Measurements from ENCODE around the gene AXL.
"Not testable (repeated sequence)": the region's sequence is repeated elsewhere in the genome, so short reads cannot be mapped to it uniquely, and the experiment has no call there.

AXL gene

DNA sequence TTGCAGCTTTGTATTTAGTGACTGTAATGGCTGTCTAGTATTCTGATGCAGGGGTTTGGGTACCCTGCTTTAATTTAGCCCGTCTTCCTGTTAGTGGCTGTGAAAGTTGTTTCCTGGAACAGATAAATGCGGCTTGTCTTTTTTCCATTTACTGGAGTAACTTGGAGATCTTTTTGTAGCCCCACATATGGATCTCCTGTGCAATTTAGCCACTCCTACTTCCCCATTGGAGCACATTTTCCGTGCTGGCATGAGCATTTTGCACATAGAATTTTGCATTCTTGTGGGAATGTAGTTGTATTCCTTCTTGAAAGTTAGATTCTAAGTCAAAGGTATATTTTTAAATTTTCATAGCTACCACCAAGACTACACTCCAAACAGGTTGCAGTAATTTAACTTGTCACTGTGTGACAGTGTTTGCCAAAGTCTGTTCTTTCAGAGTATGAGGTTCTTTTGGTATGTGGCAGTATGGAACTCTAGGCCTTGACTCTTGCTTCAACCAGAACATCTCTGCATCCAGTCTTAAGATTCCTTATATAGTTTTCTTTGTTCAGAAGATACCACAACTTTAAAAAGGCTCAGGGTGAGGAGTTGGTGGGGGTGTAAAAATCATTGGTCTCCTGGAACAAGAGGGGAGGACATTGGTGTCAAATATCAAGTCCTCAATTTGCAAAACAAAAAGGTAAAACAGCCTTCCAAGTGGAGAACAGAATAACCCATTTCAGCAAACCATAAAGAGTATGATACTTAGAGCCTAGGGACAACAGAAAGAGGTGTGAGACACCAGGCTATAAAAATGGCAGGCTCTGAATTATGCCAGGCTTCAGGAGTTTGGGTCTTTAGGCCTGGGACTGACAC lies 69.9 kb downstream of the AXL start:
- DNase-seq = no peak

DNA sequence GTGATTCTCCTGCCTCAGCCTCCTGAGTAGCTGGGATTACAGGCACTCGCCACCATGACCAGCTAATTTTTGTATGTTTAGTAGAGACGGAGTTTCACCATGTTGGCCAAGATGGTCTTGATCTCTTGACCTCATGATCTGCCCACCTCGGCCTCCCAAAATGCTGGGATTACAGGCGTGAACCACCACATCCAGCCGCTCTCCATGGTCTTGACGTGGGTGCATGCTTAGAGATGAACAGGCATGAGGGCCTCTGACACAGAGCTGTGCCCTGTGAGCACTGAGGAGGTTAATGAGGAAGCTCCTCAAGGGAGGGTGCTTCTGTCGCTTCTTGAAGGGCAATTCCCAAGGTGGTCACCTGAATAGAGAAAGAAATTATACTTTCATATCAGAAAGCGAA lies 70.8 kb downstream of the AXL start:
- DNase-seq = not testable (repeated sequence)

DNA sequence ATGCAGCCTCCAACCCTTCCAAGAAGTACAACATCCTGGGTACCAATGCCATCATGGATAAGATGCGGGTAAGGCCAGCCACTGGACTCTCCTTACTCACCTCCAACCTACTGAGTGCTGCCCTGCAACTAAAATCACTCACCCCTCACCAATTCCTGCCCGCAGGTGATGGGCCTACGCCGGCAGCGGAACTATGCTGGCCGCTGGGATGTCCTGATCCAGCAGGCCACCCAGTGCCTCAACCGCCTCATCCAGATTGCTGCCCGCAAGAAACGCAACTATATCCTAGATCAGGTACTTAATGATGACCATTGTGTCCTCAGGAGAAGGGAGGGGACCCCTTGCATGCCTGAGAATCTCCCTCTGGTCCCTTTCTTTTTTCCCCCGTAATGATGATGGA lies 75.4 kb downstream of the AXL start:
- DNase-seq = no peak

DNA sequence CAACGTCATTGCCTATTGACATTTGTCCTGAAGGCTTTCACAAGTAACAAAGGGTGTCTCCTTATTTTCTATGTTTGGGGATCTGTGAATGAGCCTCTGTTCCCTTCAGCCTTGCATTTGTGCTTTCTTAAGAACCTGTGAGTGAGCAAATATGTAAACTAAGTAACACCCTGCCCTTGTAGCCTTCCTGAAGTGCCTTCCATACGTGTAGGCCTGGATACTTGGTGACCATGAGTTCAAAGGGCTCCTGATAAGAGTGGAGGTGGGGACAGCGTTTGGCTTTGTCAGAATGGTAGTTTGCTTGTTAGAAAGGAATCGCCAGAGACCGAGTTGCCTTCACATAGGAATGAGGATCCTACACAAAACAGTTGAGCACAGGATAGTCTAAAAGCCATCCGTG lies 76.5 kb downstream of the AXL start:
- no peak for DNase-seq

DNA sequence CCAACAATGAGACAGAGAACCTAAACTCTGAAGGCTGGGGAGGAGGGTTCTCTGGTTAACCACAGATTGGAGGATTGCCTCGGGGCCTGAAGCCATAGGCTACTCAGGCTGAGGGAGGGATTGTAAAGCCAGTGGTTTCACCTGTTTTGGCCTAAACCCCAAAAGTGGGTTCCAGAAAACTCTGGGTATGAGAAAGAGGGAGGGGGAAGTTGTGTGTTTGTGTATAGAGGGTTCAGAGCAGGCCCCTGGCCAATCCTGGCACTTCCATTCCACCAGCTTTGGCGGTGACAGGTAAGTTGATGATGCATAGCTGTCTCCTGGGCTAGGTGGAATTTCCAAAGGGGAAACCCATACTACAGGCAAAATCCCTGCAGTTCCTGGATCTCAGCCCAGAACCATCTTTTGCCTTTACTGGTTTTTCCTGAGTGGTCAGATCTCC lies 77.4 kb downstream of the AXL start:
- no peak for DNase-seq

DNA sequence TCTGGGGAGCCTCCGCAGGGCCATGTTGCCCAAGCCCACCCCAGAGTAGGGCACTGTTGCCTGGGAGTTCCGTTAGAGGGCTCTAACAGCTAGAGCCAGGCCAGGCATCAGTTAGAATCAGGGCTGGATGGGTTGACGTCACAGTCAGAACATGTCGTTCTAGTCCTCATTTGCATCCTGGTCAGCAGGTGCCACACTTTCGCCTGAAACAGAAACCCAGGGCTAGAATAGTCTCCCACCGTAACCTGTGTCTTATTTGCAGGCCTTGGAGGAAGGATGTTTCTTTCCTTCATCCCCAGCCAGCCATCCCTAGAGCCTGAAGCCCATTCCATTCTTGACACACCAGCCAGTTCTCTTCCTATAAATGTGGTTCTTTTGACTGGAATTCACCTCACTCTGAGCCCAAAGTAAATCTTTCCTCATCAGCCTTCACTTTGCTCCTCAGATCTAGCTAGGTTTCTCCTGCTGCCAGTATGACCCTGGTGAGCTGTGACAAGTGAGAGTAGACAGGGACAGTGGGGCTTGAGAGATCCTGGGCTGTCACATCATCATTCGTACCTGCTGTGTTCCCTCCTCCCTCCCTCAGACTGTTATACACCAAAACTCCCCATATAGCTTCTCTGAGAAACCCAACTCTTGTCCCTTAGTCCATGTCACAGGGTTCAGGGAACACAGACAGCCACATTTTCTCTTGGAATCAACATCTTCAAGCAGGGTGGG lies 78.8 kb downstream of the AXL start:
- no peak for DNase-seq

DNA sequence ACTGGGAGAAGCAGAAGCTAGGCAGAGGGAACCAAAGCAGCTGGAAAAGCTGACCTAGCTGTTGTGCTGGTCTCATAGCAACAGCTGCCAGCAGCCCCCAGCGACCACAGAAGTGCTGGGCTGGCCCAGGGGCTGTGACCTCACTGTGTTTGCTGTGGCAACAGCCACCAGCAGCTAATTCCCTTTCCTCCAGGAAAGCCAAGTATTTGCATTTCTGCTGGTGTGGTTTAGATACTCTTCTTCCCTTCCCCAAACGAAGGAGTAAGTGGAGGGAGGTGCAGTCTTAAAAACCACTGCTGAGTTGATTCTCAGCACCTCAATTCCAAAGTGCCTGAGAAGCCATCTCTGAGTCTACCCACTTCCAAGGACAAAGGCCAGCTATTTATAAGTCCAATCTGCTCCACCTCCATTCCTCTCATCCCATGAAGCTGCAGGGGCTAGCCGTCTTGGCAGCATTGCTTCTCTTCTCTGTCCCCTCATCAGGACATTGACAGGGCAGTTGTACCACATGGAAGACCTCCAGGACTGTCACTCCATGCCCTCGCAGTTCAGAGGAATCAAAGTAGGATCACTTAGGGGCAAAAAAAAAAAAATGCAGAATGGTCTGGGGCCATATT lies 79.4 kb downstream of the AXL start:
- no peak for DNase-seq

DNA sequence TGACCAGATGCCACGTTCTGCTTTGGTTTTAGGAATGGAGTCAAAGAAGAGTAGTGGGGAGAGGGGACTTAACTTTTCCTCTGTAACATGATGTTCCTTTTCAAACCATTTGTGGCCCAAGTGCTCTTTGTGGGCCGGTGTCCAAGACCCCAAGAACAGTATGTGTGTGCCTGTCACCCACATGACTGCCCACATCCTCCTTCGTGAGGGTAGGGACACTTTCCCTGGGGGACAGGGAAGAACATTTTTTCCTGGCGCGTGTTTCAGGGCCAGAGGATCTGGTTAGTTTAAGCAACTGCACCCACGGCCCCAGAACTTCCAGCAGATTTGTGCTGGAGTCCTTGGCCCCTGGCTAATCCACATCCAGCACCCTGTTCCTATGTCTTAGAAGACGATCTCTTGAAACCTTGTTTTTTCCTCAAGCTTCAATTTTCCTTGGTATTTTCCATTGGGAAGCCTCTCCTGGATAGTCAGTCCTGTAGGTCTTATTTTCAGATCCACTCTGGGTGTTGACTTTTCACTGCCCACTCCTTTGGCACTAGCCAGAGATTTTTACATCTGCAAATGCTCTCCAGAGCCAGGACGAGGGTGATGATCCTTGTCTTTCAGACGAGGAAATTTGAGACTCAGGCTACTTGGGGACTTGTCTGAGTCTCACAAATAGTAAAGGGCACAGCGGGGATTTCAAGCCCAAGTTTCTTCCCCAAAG lies 80.2 kb downstream of the AXL start:
- no peak for DNase-seq

DNA sequence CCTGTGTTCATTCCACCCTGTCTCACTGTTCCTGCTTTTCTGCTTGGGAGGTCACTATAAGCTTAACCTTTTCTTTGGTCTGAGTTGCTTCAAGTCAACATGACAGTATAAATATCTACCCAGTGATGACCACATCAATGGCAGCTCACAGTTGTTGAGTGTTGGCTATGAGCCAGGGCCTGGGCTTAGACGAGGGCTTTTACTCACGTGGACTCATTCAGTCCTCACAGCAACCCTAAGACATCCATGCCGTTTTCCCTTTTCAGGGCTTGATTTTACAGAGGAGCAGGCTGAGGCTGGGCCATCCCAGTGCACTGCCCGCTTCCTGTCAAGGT lies 80.7 kb downstream of the AXL start:
- no peak for DNase-seq

DNA sequence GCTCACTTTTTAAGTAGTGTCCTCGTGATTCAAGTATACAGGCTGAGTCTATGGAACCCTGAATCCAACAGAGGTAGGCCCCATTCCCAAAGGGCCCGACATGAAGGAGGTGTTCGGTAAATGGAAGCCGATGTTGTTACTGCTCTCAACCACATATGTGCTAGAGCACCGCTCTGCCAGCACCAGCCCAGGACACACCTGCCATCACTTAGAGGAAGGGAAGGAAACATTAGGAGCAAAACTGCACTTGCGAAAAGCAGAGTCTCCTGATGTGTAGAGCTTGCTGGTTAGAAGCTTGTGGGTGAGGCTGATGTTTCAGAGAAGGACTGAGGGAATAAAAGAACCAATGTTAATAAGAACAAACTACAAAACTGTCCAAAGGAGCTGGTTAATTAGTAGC lies 81.5 kb downstream of the AXL start:
- DNase-seq = no peak

DNA sequence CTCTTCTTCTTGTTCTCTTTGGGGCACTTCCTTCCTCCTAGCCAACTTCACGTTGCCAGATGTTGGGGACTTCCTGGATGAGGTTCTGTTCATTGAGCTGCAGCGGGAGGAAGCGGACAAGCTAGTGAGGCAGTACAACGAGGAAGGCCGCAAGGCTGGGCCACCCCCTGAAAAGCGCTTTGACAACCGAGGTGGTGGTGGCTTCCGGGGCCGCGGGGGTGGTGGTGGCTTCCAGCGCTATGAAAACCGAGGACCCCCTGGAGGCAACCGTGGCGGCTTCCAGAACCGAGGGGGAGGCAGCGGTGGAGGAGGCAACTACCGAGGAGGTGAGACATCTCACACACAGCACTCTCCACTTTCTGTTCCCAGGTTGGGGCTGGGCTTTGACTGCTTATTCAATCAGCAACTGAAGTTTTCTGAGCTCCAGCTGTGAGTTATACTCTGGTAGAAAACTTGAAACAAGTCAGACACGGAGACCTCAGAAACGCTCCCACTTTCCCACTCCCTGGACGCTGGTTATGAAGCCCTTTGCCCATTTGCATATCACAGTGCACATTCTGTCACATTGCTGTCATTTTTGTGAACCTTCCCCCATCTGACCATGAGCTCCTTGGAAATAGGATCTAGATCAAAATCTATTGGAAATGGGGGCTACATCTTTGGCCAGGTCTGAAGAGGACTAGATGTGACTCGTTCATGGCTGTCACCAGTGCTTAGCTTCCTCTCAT lies 83.8 kb downstream of the AXL start:
- DNase-seq = peak; percentile 87

DNA sequence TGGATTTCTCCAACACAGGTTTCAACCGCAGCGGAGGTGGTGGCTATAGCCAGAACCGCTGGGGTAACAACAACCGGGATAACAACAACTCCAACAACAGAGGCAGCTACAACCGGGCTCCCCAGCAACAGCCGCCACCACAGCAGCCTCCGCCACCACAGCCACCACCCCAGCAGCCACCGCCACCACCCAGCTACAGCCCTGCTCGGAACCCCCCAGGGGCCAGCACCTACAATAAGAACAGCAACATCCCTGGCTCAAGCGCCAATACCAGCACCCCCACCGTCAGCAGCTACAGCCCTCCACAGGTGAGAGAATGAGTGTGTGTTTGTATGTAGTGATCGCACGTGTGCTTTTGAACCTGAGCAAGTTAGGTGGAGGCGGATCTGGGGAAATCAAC lies 84.9 kb downstream of the AXL start:
- no peak for DNase-seq

DNA sequence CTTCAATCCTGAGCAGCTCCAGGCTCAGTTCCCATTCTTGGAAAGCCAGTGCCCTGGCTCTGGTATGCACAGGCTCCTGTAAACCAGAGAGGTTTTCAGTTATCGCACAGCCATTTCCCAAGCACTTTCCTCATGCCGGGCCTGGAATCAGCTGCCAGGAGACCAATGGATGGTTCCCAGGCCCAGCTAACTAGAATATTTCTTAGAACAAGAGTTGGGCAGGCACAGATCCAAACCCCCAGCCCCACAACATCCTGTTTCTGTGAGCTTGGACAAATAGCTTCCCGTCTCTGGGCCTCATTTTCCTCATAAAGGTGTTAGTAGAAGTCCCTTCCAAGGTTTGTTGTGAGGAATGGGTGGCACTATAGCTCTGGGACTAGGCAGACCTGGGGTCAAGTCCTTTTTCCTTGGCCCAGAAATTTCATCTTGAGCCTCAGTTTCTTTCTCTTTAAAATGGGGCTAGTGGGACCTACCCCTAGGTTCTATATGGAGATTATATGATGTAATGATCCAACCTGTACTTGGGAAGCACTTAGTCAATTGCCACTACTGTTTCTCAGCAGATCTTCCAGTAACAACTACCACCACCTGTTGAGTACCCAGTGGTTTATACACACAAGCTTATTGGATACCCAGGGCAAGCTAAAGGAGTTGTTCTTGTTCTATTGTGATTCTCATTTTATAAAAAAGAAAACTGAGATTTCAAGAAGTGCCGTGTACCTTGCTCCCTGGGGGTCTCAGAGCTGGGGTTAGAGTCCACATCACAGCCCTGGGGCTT lies 85.9 kb downstream of the AXL start:
- DNase-seq = no peak

DNA sequence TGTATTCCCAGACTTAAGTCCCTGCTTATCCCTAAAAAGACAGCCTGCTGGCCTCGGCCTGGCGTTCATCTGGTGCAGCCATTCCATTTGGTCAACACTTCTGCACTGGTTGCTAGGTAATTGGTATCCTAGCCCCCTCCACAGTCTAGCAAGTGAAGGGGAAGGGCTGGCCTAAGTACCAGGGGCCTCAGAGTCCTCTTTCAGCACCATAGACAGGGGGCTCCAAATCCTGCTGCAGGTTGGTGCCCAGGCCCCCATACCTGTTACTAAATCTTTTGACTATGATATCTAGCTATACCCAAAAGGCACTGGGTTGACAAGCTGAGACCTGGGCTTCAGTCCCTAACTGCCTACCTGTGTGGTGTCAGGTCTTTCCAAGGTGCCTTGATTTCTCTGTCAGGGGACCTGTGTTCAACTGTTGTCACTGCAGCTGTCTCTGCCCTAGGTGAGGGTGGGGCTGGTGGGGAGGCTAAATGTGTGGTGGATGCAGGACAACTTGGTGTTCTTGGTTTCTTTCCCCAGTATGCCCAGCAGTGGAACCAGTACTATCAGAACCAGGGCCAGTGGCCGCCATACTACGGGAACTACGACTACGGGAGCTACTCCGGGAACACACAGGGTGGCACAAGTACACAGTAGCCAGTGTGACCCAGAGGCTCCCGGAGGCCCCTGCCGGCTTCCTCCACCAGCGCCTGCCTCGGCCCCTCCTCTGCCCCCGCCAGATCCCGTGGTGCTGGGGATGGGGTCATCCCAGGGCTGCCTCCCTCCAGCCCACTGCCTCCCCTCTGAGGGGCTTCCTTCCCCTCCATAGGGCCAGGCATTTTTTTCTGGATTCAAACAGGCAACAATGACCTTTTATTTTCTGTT lies 87.1 kb downstream of the AXL start:
- no peak for DNase-seq

DNA sequence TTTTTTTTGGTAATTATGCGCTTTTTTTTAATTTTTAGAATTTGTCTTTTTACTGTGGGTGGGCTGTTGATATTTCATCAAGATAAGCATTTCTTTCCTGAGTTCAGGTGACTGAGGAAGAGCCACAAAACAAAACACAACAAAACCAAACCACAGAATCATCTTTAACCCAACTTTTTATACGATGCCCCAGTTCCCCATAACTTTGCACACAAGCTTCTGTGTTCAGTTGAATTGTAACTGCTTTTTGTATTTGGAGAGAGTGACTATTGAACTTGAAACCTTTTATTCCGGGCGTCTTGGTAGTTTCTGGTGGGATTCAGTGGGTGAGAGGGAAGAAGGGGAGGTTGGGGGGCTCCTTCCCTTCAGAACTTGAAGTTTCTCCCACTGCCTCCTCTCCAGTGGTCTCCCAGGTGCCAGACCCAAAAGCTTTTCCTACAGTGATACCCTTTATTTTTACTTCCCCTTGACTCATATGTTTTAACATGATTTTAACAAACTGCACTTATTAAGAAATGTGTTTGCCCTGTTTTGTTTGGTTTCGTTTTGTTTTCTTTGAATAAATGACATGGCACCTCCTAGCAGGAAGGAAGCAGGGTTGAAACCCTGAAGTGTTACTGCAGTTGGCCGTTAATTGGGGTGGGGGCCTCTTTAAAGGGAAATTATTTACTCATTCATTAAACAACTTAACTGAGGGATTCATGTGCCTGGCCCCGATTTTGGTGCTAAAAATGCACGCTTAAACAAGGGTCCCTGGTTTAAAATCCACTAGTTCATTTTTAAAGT lies 88.3 kb downstream of the AXL start:
- no peak for DNase-seq

DNA sequence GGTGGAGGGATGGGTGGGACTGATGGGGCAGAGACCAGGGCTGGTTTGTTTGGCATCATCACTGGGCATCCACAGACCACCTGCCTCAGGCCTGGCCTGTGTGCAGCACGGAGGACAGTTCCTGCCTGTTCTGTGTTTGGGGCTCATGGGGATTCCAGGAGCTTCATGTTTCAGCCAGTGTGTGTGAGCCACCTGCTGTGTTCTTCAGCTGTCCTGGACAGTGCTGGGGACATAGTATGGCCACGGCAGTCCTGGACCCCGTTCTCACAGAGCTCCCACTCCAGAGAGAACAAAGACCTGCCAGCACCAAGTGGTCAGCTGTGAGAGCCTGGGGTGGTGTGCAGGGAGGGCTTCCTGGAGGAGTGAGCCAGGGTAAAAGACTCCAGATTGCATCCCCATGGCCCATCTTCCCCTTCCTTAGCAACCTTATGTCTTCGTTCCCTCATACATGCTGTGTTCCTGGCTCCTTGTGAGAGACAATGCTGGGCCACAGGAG lies 89.0 kb downstream of the AXL start:
- DNase-seq = no peak

DNA sequence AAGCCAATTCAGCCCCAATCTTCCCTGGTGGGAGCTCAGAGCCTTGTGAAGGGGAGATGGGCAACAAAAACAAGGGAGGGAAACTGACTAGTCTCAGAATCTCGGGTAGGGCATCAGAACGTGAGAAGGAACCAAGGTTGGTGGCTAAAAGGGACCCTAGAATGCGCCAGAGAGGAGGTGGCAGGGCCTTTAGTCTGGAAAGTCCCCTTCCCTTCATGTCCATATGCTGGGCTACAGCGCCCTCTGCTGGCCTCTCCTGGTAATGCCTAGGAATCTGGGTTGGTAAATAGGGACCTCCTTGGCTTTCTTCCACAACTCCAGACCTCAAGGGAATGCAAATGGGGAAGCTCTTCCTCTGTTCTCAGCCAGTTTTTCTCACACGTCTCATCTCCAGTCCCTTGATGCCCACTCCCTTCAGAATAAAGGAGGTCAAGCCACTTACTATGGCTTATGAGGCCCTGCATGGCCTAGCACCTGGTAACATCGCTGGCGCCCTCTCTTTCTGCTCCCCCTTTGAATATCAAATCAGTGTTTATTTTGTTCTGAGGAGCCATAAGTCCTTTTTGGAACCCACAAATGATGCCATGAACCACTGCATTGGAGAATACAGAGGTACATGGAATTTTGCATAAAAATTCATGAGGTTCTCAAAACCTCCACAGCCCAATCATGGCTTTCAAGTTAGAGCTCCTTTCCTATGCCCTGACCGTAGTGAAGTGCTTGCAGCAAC lies 89.6 kb downstream of the AXL start:
- DNase-seq = peak; percentile 100

DNA sequence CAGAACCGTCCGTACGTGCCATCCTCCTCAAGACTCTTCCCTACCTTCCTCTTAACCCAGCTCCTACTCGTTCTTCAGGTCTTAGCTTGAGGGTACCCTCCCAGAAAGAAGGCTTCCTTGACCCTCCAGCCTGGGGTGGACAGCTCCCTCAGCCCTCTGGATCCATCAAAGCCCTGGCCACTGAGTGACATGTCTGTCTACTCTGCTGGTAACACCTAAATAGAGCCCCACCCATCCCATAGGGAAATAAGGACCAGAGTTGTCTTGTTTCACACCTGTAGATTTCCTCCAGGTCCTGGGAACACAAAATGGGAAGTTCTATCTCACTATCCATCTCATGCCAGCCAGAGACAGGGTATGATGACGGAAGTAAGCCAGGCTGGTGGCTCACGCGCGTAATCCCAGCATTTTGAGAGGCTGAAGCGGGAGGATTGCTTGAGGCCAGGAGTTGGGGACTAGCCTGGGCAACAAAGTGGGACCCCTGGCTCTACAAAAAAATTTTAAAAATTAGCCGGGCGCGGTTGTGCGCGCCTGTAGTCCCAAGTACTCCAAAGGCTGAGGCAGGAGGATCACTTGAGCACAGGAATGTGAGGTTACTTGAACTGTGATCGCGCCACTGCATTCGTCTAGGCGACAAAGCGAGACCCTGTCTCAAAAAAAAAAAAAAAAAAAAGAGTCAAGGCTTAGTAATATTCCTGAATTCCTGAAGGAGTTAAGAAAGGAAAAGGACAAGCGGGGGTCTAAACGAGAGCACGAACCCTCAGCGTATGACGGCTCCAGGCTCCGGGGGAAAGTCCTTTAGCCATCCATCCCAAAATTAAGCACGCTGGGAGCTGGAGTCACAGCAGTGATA lies 90.4 kb downstream of the AXL start:
- DNase-seq = peak; percentile 69
